Ovary (tissue), 3 donors: Measurements from ENCODE around the gene ZNF827.

ENCODE experiments used
- CTCF ChIP-seq, 3 donors: fragments of 450-650 bp in 2 of 3; fragments of 200-600 bp in 1 of 3; IDR thresholded peaks; one replicate each; pipeline versions ENCODE4 v1.5.1 to v1.8.0; 2016 to 2022; ENCODE audit warnings: antibody characterized with exemption in 3 of 3, mild to moderate bottlenecking in 1 of 3
- EP300 ChIP-seq: sonication (generic); formaldehyde crosslinking; IDR thresholded peaks from one replicate; pipeline ENCODE4 v1.6.1; 2017; ENCODE audit warnings: antibody characterized with exemption
- POLR2A ChIP-seq: fragments of 450-650 bp; IDR thresholded peaks from one replicate; pipeline ENCODE4 v1.6.1; 2017; ENCODE audit warnings: antibody characterized with exemption, mild to moderate bottlenecking, moderate library complexity
- donor health status: DM: no; HTN: no; CAD: no.

- TF ChIP-seq CTCF (IDR thresholded peaks at IDR 0.05), result no peak
- no peak for TF ChIP-seq POLR2A
- no peak for TF ChIP-seq EP300
These were observed 67.4 kb downstream of the ZNF827 start for GRCh38 chr4:145871209-145871608.
